ENCODE measurements around the gene PLAC8L1.
"Not testable (repeated sequence)": the region's sequence is repeated elsewhere in the genome, so short reads cannot be mapped to it uniquely, and the experiment has no call there.

PLAC8L1 gene

GRCh38 chr5:146105477-146105876 lies at the start of gene PLAC8L1:
TSS of gene PLAC8L1 (minus strand) at chr5:146105577. CDS start at chr5:146104311, 1,266 bp downstream.
- no peak for DNase-seq (ENCODE audit: low read depth in 2 of 2)

GRCh38 chr5:146151970-146152369 lies 46.6 kb upstream of the PLAC8L1 start:
- no peak for DNase-seq (ENCODE audit: low read depth in 2 of 2)

DNA sequence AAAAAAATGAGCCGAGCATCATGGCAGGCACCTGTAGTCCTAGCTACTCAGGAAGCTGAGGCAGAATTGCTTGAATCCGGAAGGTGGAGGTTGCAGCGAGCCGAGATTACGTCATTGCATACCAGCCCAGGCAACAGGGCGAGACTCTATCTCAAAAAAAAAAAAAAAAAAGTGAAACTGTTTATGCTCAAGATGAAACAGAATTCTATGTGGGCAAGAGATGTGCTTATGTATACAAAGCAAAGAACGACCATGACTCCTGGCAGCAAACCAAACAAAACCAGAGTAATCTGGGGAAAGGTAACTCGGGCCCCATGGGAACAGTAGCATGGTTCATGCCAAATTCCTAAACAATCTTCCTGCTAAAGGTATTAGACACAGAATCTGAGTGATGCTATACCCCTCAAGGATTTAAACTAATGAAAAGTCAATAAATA lies 32.6 kb upstream of the PLAC8L1 start:
- DNase-seq (ENCODE audit: low read depth in 2 of 2), result no peak

DNA sequence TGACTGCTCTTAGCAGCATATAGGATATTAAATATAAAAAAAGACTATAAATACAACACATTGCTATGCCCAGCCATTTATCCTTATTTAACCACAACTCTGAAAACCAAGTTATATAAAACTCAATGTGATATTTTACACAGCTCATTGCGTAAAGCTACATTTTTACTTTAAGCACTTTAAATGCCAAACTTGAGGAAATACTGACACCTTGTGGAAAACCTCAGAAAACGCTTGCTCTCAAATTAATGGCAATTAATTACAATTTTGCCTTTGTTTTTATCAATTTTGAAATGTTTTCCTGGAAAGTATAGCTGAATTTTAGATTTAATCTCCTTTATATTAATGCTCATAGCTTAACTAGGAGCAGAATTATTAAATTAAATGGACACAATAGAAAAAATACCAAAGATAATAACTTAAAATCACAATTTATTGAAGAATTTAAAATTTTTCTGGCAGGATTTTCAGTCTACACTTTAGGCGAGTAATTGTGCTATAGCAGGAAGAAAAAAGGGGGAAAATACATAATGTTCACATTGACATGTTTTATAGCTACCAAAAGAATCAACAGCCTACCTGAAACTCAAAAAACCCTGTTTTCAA lies 25.2 kb upstream of the PLAC8L1 start:
- DNase-seq (ENCODE audit: low read depth in 2 of 2), result no peak

GRCh38 chr5:146126068-146126467 lies 20.7 kb upstream of the PLAC8L1 start:
- no peak for DNase-seq (ENCODE audit: low read depth in 2 of 2)

DNA sequence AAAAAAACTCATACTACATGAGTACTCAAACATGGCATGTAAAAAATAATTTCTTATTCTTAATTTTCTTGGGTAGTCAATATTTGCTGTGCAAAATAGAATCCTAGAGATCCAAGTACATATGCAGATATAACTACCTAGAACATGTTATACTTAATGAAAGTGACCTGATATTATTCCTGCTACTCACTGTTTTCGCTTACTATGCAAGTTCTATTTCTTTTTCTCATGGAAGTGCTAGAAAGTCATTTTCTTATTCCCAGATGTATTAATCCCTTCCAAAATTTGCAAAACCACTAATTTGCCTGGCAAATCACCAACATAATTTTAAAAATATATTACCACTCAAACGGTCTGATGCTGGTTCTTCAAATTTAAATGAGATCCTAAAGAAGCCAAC lies 19.2 kb upstream of the PLAC8L1 start:
- no peak for DNase-seq (ENCODE audit: low read depth in 2 of 2)

GRCh38 chr5:146121451-146121850 lies 16.1 kb upstream of the PLAC8L1 start:
- not testable (repeated sequence) for DNase-seq (ENCODE audit: low read depth in 2 of 2)

GRCh38 chr5:146118322-146118721 lies 12.9 kb upstream of the PLAC8L1 start:
- DNase-seq (ENCODE audit: low read depth in 2 of 2), result no peak

- not testable (repeated sequence) for DNase-seq (ENCODE audit: low read depth in 2 of 2)
Measured at GRCh38 chr5:146117216-146117615, 11.8 kb upstream of the PLAC8L1 start.

DNA sequence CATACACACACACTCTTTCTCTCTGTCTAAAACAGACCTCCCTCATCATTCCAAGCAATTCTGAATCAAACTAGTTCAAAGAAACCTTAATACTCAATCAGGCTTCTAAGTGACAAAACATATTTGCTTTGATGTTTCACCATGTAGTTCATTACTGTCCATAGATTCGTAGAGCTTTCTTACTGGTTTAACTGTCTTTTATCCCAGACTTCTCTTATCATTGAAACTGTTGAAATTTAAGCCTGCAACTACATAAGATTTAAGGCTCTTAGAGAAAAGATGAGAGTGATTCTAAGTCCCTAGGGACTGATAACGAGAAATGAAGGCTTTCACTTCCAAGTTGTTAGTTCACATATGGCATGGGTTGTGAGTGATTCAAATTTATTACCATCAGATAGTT lies 11.0 kb upstream of the PLAC8L1 start:
- DNase-seq (ENCODE audit: low read depth in 2 of 2), result no peak

DNA sequence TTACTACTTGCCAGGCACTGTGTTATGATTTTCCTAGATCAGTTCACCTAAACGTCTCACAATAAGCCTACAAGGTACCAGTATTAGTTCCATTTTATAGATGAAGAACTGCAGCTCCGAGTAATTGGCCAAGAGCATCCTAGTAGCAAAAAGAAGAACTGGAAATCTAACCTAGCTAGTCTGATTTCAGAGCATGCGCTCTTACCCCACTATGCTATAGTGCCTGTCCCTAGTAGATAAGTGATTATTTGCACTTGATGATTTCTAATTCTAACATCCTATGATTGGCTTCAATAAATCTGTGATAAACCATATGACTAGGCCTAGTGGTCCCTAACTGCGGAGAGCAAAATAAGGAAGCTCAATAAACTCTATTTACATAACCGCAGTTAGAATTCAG lies 7.1 kb upstream of the PLAC8L1 start:
- DNase-seq (ENCODE audit: low read depth in 2 of 2), result no peak

DNA sequence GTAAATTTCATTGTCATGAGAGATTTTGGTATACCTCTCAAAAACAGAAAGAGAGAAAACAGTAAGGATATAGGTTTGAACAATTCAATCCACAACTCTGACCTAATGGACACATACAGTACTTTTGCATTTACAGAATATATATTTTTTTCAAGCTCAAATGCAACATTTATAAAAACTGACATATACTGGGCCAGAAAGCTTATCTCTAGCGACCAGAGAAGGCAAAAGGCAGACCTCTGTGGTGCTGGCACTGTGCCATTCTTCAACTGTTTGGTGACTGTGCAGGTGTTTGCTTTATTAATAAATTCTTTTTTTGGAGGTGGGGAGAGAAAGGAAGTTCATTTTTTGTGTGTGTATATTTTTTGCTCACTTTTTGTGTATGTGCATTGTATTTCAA lies 6.0 kb upstream of the PLAC8L1 start:
- no peak for DNase-seq (ENCODE audit: low read depth in 2 of 2)

GRCh38 chr5:146109379-146109778 lies 4.0 kb upstream of the PLAC8L1 start:
- no peak for DNase-seq (ENCODE audit: low read depth in 2 of 2)

DNA sequence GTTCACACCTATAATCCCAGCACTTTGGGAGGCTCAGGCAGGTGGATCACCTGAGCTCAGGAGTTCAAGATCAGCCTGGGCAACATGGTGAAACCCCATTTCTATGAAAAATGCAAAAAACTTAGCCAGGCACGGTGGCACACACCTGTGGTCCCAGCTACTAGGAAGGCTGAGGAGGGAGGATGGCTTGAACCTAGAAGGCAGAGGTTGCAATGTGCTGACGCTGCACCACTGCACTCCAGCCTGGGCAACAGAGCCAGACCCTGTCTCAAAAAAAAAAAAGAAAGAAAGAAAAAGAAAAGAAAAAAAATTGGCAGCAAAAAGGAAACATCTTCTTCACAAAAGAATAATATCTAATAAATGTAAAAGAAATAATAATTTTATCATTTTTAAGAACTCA lies 3.5 kb upstream of the PLAC8L1 start:
- DNase-seq (ENCODE audit: low read depth in 2 of 2), result not testable (repeated sequence)

DNA sequence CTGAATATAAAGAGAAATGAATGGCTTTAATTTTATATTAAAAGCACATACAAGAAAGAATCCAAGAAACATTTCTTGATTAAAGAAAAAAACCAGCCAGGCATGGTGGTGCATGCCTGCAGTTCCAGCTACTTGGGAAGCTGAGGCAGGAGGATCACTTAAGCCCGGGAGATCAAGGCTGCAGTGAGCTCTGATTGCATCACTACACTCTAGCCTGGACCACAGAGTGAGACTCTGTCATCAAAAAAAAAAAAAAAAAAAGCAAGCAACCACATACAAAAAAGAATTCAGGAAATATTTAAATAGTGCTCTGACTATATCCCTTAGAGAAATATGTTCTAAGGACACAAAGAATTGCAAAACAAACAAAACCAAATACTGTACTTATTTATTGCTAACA lies 2.5 kb upstream of the PLAC8L1 start:
- DNase-seq (ENCODE audit: low read depth in 2 of 2), result no peak

DNA sequence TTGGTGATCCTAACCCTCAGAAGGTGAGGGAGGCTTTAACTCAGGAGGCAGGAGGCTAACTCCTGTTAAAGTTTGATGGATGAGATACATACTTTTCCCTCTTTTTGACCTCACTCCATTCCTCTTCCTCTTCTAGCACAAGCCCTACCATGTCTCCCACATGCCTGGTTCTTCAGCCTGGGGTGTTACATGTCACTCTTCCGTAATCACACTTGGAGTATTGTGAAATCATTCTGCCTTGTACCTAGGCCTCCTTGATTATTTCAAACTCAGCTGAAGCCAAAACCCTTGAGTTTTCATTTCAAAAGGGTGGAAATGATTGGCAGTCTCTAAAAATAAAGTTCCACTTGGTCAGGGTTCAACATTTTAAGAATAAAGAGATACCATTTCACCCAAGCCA lies 1.8 kb downstream of the PLAC8L1 start:
- DNase-seq (ENCODE audit: low read depth in 2 of 2), result no peak

DNA sequence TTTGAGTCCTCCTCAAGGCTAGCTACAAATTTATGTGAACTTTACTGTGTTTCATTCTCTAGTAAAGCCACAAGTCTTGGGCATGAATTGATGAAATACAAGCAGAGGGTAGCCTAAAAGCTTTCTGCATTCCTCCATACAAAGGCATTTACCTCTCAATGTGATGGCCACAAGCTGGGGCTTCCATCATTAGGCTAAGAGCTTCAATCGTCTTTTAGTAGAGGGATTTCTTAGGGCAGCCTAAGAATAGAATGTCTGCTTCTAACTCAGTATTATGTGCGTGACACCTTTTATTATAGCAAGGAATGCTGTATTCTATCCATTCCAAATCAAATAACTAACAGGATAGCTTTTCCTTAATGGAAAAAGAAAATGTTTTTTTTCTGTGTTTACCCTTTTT lies 3.7 kb downstream of the PLAC8L1 start:
- no peak for DNase-seq (ENCODE audit: low read depth in 2 of 2)

DNA sequence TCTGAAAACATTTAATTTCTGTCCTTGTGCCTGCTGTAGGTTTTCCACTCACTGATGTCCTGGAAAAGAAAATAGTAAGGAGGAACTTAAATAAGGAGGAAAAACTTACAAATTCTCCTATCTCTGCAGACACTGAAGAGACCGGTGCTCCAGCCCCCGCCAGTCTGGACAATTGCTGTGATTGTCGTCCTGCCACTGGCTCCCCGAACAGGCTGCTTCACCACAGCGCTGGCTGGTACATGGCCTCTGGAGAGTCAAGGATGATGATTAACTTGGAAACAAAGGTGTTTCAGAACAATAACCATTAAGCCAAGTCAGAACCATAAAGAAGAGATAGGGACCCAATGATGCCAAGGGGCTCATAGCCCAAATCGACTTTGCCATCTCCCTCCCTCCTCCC lies 7.3 kb downstream of the PLAC8L1 start:
- no peak for DNase-seq (ENCODE audit: low read depth in 2 of 2)

DNA sequence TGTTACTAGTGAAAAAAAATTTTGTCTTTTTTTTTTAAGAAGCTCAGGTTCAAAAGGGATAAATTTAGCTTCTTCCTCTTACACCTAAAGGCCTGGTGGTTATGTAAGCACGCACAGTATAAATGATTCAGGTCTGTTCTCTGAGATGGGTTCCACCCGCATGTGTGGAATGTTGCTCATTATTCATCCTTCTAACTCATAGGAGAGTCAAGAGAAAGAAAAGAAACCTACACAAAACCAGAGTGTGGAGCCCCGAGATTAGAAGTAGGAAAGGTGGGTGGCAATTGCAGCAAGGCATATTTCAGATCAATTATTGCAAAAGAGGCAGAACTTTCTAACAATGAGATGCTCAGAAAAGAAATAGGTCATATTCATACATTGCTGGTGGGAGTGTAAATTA lies 13.5 kb downstream of the PLAC8L1 start:
- DNase-seq (ENCODE audit: low read depth in 2 of 2), result no peak

DNA sequence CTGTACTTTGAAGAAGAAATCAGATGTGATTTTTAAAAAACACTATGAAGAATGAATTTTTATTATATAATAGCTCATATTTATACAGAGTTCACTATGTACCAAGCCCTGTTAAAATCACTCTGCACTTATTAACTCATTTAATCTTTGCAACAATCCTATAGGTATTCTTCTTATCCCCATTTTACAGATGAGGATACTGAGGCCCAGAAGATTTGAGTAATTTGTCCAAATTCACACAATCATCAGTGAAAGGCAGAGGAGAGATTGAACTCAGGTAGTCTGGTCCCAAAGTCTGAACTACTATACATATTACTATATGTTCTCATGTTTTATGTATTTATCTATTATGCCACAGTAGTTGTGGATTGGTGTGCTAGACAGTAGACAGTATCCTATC lies 16.1 kb downstream of the PLAC8L1 start:
- DNase-seq (ENCODE audit: low read depth in 2 of 2), result no peak

DNA sequence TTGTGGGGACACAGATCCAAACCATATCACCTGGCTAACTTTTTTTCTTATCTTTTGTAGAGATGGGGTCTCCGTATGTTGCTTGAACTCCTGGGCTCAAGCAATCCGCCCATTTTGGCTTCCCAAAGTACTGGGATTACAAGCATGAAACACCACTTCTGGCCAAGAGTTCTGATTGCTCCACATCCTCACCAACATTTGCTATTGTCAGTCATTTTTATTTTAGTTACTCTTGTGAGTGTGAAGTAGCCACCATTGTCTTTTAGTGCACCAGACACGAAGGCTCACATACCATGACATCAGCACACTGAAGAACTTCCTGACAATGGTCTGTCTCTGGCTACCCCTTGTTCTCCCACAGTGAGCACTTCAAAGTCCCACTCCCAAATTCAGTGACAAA lies 17.3 kb downstream of the PLAC8L1 start:
- no peak for DNase-seq (ENCODE audit: low read depth in 2 of 2)

DNA sequence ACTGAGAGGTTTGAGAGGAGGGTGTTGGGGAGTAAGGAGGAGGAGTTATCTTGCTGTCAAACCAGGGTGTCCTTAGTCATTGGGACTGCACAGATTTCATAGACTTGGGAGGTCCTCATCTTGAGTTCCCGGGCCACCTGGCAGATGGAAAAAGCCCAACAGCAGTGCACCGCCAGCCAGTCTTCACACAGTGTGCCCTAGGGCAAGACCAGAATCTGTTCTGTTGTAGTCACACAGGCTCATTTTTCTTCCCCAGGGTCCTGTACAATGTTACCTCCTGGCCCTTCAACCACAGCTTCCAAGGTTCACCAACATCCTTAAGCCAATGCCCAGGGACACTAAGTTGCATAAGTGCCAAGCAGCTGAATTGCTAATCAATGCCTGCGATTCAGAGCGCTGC lies 21.0 kb downstream of the PLAC8L1 start:
- no peak for DNase-seq (ENCODE audit: low read depth in 2 of 2)

- DNase-seq (ENCODE audit: low read depth in 2 of 2), result no peak
Measured at GRCh38 chr5:146082798-146083197, 22.6 kb downstream of the PLAC8L1 start.

GRCh38 chr5:146081556-146081955 lies 23.8 kb downstream of the PLAC8L1 start:
- no peak for DNase-seq (ENCODE audit: low read depth in 2 of 2)
